ENCODE data around the gene CPZ. TPM values are rescaled to one million over a fixed set of nuclear protein-coding genes. Genes with fewer than 3 reads are reported as not detected.

Gene CPZ
- total RNA-seq, 3 donors from 2014 or later = 0.63 to 2.6 (median 0.81) TPM

- peak in 1 of 3 donors; percentile 14 for DNase-seq
- intact Hi-C loops (cut with DNase I, micrococcal nuclease) = no loop called here
- Histone ChIP-seq H3K36me3 (ENCODE audit: low read depth) (no peaks in the 10 kb centered on the region), H3K4me1 (ENCODE audit: low read depth) (no peaks in the 10 kb centered on the region), H3K9me3 (no peaks in the 10 kb centered on the region), H3K4me3 (no peak overlapping the region)
- TF ChIP-seq CTCF (IDR thresholded peaks at IDR 0.05) = no peak
- ATAC-seq = no peak
Measured at GRCh38 chr4:8587469-8588195, 4.9 kb upstream of the CPZ start.

GRCh38 chr4:8588196-8588470, 4.4 kb upstream of the CPZ start:
- intact Hi-C loops (cut with DNase I, micrococcal nuclease) = no loop called here
- no peak for ATAC-seq
- Histone ChIP-seq H3K36me3 (ENCODE audit: low read depth) (no peaks in the 10 kb centered on the region), H3K9me3 (no peaks in the 10 kb centered on the region), H3K4me3 (no peak overlapping the region), H3K4me1 (ENCODE audit: low read depth) (no peaks in the 10 kb centered on the region)
- TF ChIP-seq CTCF (IDR thresholded peaks at IDR 0.05) = no peak
- no peak for DNase-seq

- no peak for TF ChIP-seq CTCF (IDR thresholded peaks at IDR 0.05)
- no peaks in the 10 kb centered on the region for H3K9me3 ChIP-seq
- intact Hi-C loops (cut with DNase I, micrococcal nuclease) = no loop called here
- no peak for DNase-seq
- no peak overlapping the region for H3K4me3 ChIP-seq
- ATAC-seq = no peak
- no peaks in the 10 kb centered on the region for H3K4me1 ChIP-seq (ENCODE audit: low read depth)
- H3K36me3 ChIP-seq (ENCODE audit: low read depth) = no peaks in the 10 kb centered on the region
Measured at GRCh38 chr4:8589336-8589735, 3.2 kb upstream of the CPZ start.

- DNase-seq = no peak
- no peak for ATAC-seq
- no peaks in the 10 kb centered on the region for H3K36me3 ChIP-seq (ENCODE audit: low read depth)
- intact Hi-C loops (cut with DNase I, micrococcal nuclease) = loop anchor here (5.0 kb wide), 1 partner anchor 123 kb away; no protein-coding TSS in a partner anchor
- no peaks in the 10 kb centered on the region for H3K9me3 ChIP-seq
- no peaks in the 10 kb centered on the region for H3K4me1 ChIP-seq (ENCODE audit: low read depth)
- no peak overlapping the region for H3K4me3 ChIP-seq
- no peak for TF ChIP-seq CTCF (IDR thresholded peaks at IDR 0.05)
Measured at GRCh38 chr4:8589823-8590545, 2.6 kb upstream of the CPZ start.

- ATAC-seq = no peak
- no peaks in the 10 kb centered on the region for H3K36me3 ChIP-seq (ENCODE audit: low read depth)
- intact Hi-C loops (cut with DNase I, micrococcal nuclease) = loop anchor here (5.0 kb wide), 1 partner anchor 123 kb away; no protein-coding TSS in a partner anchor
Measured at GRCh38 chr4:8590546-8590880, 2.1 kb upstream of the CPZ start.

More at GRCh38 chr4:8590546-8590880, 2.1 kb upstream of the CPZ start:
- no peak overlapping the region for H3K4me3 ChIP-seq
- DNase-seq = no peak
- H3K4me1 ChIP-seq (ENCODE audit: low read depth) = no peaks in the 10 kb centered on the region
- TF ChIP-seq CTCF (IDR thresholded peaks at IDR 0.05) = no peak
- H3K9me3 ChIP-seq = no peaks in the 10 kb centered on the region
